ENCODE data around the gene SNRPB2. TPM values are rescaled to one million over a fixed set of nuclear protein-coding genes. Genes with fewer than 3 reads are reported as not detected.

SNRPB2 gene
- total RNA-seq, 1 donor from 2014 or later = 26.6 TPM

GRCh38 chr20:16748308-16748900 is 18.6 kb downstream of the SNRPB2 start, which contains the start of gene OTOR:
TSS of gene OTOR (plus strand) at chr20:16748358. CDS start at chr20:16748402, 44 bp downstream.
- TF ChIP-seq, protein P1, sequence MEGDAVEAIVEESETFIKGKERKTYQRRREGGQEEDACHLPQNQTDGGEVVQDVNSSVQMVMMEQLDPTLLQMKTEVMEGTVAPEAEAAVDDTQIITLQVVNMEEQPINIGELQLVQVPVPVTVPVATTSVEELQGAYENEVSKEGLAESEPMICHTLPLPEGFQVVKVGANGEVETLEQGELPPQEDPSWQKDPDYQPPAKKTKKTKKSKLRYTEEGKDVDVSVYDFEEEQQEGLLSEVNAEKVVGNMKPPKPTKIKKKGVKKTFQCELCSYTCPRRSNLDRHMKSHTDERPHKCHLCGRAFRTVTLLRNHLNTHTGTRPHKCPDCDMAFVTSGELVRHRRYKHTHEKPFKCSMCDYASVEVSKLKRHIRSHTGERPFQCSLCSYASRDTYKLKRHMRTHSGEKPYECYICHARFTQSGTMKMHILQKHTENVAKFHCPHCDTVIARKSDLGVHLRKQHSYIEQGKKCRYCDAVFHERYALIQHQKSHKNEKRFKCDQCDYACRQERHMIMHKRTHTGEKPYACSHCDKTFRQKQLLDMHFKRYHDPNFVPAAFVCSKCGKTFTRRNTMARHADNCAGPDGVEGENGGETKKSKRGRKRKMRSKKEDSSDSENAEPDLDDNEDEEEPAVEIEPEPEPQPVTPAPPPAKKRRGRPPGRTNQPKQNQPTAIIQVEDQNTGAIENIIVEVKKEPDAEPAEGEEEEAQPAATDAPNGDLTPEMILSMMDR (IDR thresholded peaks at IDR 0.05; ENCODE audit: insufficient read depth, low read length, severe bottlenecking) = no peak
- no peak for DNase-seq (ENCODE audit: low read depth)
- no peak within 1 kb of the TSS for H3K4me3 ChIP-seq (ENCODE audit: low read depth, low read length)
- H3K36me3 ChIP-seq (ENCODE audit: control insufficient read depth, insufficient read depth, low read length) = no peaks in the 10 kb centered on the region
- no peak for FAIRE-seq
- H3K27me3 ChIP-seq (ENCODE audit: control insufficient read depth, insufficient read depth, low read length) = no peaks in the 10 kb centered on the region

DNA sequence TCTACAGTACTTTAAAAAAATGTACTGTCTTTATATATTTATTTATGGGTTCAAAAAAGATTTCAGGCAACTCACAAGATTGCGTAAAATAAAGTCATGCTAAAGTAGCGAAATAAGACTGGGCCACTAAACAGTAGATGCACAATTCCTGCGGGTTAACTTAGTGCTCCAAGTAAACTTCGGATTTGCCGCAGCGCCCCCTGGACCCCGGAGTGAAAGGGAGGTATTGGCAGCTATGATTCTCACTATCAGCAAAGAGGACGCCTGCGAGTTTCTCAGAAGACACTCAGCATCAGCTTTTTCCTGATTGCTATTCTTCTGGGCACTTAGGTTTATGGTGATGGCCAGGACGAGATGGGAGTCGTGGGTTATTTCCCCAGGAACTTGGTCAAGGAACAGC is 19.7 kb downstream of the SNRPB2 start:
- H3K36me3 ChIP-seq (ENCODE audit: control insufficient read depth, insufficient read depth, low read length) = no peaks in the 10 kb centered on the region
- peak; percentile 43 for FAIRE-seq
- no peaks in the 10 kb centered on the region for H3K27me3 ChIP-seq (ENCODE audit: control insufficient read depth, insufficient read depth, low read length)
- no peak for DNase-seq (ENCODE audit: low read depth)
- TF ChIP-seq, protein P1 (IDR thresholded peaks at IDR 0.05; ENCODE audit: insufficient read depth, low read length, severe bottlenecking) = no peak
- no peak overlapping the region for H3K4me3 ChIP-seq (ENCODE audit: low read depth, low read length)

DNA sequence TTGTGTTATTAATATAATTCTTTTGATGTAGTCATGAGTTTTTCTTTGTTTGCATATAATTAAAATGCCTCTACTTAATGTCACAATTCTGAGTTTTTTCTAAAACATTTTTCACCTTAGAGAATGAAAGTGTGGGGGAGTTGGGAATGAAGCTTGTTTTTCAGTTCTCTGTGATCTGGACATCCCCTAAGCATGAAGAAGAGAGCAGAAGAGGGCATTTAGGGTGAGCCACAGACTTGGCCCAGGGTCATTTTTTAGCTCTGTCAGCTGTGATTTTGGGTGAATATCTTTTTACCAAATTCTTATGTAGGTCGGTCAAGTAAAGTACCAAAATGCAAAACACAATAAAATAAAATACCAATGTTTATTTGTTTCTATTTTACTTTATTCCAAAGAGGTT is 22.3 kb downstream of the SNRPB2 start:
- no peak for FAIRE-seq
- Histone ChIP-seq H3K27me3 (ENCODE audit: control insufficient read depth, insufficient read depth, low read length) (no peaks in the 10 kb centered on the region), H3K36me3 (ENCODE audit: control insufficient read depth, insufficient read depth, low read length) (no peaks in the 10 kb centered on the region), H3K4me3 (ENCODE audit: low read depth, low read length) (no peak overlapping the region)
- no peak for DNase-seq (ENCODE audit: low read depth)
- TF ChIP-seq, protein P1 (IDR thresholded peaks at IDR 0.05; ENCODE audit: insufficient read depth, low read length, severe bottlenecking) = no peak

DNA sequence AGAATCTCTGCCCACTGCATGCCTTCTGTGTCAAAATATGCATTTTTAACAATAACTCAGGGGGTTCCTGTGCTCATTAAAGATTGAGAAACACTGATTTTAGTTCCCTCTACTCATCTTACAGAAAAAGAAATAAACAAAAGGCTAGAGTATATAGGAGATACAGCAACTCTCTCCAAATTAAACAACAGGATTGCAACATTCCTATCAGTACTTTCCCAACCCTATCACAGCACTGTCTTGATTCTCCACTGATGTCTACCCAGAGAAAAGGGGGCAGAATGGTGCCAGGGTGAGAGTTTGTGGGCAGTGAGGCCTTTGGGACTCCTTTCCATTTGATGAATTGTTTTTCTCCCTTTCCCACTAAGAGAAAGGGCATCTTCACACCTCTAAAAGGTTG is 23.1 kb downstream of the SNRPB2 start:
- no peak overlapping the region for H3K4me3 ChIP-seq (ENCODE audit: low read depth, low read length)
- TF ChIP-seq, protein P1 (IDR thresholded peaks at IDR 0.05; ENCODE audit: insufficient read depth, low read length, severe bottlenecking) = no peak
- no peak for FAIRE-seq

DNA sequence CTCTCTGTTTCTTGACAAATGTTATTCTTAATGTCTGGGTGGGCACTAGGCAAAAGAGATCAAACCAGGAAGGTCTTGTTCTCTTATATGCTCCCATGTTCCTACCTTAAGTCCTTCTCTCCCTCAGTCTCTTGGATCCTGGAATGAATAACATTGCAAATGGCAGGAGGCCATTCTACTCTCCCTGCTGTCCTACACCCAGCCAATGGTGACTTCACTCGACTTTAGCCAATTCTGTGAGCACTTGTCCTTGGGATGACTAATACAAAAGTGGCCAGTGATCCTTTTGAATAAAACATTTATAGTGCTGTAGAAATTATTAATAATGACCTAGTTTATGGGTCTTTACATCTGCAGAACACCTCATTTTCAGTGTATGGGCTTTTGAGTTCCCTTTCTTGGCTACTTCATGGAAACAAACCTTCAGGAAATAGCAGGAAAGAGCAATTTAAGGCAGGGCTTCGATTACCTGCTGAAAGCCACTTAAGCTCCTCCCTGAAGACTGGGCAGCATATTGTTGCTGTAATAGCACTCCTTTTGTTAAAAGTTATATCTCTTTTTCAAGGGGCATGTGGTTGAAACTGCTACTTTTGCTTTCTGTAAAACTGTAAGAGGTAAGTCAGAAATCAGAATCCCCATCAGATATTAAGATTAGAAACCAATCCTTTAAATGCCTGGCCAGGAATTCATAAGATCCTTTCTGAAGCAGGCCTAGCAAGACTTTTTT is 28.8 kb downstream of the SNRPB2 start:
- no peak for FAIRE-seq
- H3K27me3 ChIP-seq (ENCODE audit: control insufficient read depth, insufficient read depth, low read length) = no peaks in the 10 kb centered on the region

More for the DNA sequence above, 23.1 kb downstream of the SNRPB2 start:
- H3K36me3 ChIP-seq (ENCODE audit: control insufficient read depth, insufficient read depth, low read length) = no peaks in the 10 kb centered on the region
- H3K27me3 ChIP-seq (ENCODE audit: control insufficient read depth, insufficient read depth, low read length) = no peaks in the 10 kb centered on the region
- DNase-seq (ENCODE audit: low read depth) = no peak

More for the DNA sequence above, 28.8 kb downstream of the SNRPB2 start:
- DNase-seq (ENCODE audit: low read depth) = no peak
- H3K36me3 ChIP-seq (ENCODE audit: control insufficient read depth, insufficient read depth, low read length) = no peaks in the 10 kb centered on the region
- no peak overlapping the region for H3K4me3 ChIP-seq (ENCODE audit: low read depth, low read length)
- TF ChIP-seq, protein P1 (IDR thresholded peaks at IDR 0.05; ENCODE audit: insufficient read depth, low read length, severe bottlenecking) = no peak

Measured in bronchial epithelial cell (primary cell).